NOMO-1 treated with dmso at 0.1 percent for 144 hours (cell line): Measurements from ENCODE around the gene TFDP1.
A peak's percentile ranks its signal among the peaks of the same experiment; 100 is the strongest.
"Not testable (repeated sequence)": the region's sequence is repeated elsewhere in the genome, so short reads cannot be mapped to it uniquely, and the experiment has no call there.

ENCODE experiments used
- DNase-seq: peaks from one replicate; lab custom pipeline; 2025; ENCODE audit not compliant: unreplicated experiment; lab: John Stamatoyannopoulos, UW

The TFDP1 gene

DNA sequence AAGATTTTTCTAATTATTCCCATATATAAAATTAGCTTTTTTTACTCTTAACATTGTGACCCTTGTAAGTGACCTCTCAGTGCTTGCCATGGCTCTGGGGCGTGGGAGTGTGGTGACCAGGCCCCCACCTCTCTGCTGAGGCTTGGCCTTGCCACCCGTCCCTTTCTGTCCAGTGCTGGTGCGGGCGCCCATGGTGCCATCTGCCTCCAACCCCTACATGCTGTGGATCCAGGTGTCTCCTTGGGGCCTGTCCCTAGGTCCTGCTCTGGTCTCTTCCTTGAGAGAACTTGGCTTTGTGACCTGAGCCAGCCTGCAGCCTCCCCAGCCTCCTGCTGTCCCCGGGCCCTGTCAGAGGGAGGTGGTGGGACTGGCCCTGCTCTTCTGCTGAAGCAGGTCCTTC is 27.4 kb downstream of the TFDP1 start:
- no peak for DNase-seq

DNA sequence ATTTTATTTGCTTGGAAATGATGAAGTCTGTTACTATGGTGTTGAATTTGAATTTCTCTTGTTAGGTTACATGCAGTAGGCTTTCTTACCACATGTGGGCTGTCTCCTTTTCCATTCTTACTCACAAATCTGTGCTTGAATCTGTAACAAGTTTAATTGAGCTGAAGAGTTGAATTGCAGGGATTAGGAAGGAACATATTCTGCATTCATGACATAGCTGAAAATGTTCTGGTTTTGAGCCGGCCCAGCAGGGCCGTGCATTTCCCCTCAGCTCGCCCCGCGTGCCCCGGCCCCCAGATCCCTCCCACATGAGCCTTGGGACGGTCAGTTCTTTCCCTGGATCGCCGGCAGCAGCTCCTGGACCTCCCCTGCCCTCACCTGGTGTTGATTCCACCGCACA is 28.1 kb downstream of the TFDP1 start:
- no peak for DNase-seq

DNA sequence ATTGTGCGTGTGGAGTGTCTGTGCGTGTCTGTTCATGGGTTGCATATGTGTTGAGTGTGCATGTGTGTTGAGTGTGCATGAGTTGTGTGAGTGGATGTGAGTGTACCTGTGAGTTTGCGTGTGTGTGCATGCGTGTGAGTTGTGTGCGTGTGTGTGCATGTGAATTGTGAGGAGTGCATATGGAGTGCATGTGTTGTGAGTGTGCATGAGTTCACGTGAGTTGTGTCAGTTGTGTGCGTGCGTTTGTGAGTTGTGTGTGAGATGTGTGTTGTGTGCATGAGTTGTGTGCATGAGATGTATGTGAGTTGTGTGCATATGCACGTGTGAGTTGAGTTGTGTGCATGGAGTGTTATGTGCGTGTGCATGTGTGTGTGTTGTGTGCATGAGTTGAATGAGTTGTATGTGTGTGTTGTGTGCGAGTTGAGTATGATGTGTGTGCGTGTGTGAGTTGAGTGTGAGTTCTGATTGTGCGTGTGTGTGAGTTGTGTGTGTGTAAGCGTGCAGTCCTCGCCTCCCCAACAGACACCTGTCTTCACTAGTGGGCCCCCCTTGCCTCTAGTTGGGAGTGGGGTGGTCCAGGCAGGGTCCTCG is 29.3 kb downstream of the TFDP1 start:
- DNase-seq: no peak

DNA sequence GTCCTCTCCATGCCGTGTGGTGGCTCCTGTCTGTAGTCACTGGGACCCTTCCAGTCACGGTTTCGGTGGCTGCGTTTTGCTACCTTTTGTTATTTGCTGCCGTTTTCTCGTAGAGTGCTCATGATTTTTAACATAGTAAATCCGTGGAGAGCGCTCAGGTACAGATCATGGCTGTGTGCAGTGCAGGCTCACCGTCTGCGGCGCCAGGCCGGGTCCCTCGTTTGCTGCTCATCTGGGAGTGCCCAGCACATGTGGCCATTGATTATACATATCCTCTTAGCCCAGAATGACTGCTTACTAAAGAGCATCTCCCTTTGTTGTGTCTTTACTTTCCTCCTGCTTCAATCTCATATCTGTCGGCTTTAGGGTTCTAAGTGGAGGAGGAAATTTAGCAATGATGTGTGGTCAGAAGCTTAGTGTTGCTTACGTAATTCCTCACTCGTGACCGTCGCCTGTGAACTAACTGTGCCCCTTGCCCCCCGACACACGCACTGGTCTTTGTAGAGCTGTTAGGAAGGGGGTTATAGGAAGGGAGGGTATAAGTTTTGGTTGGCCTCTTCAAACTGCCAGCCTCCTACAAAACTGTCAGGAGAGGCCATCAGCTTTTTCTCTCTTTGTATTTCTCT is 31.8 kb downstream of the TFDP1 start:
- DNase-seq: peak; percentile 85

DNA sequence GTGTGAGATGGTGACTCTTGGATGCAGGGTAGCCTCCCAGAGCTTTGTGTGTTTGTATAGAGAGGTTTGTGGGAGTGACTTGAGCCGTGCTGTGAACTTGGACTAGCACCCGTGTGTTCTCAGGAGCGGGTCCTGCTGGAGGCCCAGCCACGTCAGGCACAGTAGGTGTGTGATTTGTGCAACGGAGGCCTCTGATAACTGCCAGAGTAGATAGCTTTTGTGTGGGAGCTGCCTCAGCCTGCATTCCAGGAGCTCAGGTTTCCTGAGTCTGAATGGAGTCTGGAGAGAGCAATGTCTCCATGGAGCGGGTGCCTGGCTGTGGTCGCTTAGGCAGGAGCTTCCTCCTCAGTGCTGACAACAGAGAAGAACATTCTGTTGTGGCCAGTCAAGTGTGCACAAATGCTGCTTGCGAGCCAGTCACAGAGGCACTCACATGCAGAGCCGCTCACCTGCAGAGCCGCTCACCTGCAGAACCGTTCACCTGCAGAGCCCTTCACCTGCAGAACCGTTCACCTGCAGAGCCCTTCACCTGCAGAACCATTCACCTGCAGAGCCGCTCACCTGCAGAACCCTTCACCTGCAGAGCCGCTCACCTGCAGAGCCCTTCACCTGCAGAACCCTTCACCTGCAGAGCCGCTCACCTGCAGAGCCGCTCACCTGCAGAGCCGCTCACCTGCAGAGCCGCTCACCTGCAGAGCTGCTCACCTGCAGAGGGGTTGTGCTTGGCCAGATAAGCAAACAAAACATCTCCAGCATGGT is 32.6 kb downstream of the TFDP1 start:
- DNase-seq: no peak

DNA sequence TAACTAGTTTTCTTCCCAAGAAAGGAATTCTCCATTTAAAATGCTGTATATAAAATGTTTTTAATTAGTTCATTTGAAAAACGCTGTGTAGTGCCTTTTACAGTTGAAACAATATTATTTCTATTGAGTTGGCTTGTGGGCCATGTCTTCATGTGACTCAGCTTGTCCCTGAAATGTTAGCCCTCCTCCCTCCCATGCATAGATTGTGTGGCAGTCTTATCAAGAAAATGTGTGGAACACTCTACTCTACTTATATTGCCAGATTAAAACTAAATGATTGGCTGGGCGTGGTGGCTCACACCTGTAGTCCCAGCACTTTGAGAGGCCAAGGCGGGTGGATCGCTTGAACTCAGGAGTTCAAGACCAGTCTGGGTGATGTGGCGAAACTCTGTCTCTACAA is 33.4 kb downstream of the TFDP1 start:
- DNase-seq: no peak

DNA sequence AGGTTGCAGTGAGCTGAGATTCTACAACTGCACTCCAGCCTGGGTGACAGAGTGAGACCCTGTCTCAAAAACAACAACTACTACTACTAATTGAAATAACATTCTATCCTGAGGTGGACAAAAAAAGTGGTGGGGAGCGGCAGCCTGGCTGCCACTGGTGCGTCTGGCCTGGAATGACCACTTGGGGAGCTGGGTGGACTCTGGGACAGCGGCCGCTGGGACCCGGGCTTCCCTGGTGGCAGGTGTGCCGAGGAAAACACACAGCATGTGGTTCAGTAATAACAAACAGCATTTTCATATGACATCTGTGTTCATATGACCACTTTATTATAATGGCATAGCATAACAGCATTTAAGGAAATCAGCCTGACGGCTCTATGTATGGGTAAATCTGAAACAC is 33.9 kb downstream of the TFDP1 start:
- DNase-seq: no peak

DNA sequence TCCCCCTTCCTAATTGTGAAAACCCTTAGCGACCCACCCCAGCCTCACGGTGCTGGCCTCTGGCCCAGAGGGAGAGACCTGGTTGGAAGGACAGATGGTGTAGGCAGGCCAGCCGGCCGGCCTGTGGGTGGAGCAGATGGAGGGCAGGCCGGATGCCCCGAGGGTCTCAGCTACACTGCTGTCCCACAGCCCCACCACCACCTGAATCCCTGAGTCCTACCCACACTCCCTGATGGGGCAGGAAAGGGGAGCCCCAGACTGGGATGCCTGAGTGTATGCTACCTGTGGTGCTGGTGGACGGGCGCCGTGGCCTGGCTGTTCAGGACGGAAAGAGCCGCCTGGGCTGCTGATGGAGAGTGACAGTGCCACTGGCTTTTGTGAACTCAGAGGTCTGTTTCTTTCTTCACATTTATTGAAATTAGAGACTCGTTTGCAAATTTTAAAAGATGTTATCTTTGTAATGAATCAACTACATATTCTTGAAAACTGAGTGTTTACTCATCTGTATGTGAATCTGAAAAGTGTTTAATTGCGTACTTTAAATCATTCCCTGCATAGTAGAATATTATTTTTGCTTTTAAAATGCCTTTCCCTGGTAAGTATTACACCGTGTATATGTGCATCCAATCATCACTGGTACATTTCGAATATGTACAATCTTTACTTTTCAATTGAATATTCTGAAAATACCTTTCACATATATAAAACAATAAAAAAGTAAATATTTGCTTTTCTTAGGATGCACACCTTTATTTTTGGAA is 35.7 kb downstream of the TFDP1 start:
- DNase-seq: no peak

DNA sequence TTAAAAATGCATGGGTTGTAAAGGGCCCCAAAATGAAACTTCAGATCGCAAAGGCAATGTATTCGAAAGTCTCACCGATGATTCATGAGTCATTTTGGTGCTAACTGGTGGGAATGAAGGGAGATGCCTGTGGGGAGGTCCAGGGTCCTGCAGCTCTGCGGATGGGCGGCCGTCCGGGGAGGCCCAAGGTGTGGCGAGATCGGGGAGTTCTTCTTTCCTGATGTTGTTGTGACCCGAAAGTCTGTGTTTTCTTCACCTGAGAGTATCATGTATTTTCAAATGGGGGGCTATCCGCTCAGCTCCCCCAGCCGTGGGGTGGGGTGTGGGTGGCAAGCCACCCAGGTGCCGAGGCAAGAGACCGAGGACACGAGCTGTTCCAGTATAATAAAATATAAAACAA is 36.5 kb downstream of the TFDP1 start:
- DNase-seq: no peak

DNA sequence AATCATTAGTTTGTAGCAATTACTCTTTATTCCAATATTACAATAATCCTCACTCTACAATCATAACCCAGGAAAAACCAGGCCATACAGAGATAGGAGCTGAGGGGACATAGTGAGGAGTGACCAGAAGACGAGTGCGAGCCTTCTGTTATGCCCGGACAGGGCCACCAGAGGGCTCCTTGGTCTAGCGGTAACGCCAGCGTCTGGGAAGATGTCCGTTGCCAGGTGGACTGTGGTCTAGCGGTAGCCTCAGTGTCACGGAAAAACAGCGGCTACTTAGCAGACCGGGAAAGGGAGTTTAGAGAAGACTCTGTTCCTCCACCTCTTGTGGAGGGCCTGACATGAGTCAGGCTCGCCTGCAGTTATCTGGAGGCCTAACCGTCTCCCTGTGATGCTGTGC is 36.9 kb downstream of the TFDP1 start:
- not testable (repeated sequence) for DNase-seq

DNA sequence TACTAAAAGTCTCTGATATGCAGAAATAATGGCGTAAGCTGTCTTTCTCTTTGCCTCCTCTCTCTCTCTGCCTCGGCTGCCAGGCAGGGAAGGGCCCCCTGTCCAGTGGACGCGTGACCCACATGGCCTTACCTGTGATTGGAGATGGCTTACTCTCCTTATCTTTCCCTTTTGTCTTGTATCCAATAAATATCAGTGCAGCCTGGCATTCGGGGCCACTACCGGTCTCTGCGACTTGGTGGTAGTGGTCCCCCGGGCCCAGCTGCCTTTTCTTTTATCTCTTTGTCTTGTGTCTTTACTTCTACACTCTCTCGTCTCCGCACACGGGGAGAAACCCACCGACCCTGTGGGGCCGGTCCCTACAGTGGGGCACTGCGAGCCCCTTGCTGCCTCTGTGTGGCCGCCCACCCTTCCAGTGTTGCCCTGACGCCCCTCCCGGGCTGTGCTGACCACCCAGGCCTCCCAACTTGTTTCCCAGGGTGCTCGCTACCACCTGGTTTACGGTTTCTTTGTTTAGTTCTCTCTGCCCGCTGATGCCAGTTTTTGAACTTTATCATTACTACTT is 37.5 kb downstream of the TFDP1 start:
- not testable (repeated sequence) for DNase-seq

DNA sequence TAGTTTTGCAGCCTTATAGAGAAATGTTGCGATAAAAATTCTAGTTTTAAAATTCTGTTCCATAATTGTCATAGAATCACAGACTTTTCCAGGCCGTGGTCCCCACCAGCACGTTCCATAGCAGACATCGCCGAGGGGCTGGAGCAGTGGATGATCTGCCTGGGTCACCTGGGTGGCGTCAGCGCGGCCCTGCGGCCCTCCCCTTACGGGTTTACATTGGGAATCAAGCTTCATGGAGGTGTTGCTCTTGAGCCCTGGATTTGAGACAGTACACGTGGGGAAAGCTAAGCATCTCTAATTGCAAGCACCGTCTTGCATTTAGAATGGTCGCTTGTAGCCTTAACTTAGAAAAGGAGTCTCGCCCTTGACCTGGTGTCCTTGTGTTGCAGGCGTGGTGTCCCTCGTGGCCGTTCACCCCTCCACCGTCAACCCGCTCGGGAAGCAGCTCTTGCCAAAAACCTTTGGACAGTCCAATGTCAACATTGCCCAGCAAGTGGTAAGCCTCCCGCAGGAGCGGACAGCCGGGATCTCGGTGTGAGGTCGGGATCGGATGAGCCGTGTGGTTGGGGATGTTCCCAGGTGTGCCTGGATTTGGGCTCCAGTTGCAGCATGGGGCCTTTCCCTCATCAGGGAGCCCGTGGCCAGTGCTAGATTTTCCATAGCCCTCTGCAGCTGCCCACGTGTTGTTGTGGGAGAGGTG is 38.4 kb downstream of the TFDP1 start:
- no peak for DNase-seq

DNA sequence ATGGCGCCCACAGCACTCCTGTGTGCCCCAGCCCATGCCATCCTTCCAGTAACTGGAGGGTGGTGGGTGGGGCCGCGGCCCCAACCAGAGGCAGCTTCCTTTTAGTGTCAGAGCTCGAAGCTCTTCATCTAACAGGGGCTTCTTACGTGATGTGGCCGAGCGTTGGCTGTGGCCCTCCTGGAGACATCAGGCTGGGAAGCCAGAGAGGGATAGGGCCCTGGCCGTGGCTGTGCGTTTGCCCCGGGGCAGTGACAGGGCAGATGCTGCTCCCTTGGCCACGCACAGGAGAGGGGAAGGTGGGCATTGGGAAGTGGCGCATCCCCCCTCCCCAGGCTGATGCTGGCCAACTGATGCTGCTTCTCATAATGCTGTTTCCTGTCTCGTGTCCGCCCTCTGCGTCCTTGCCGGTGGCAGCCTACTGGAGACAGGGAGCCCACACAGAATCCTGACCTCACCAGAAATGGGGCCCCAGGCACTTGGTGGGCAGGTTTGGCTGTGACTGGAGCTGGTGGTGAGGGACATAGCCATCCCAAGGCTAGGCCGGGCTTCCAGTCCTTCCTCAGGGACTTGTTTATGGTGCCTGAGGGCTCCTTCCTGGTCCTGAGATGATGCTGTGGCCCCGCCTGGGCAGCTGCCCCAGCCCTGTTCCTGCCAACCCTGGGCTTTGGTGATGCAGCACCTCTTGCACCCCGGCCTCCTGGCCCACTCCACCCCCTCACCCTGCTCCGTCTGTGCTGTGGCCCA is 39.1 kb downstream of the TFDP1 start:
- DNase-seq: no peak

DNA sequence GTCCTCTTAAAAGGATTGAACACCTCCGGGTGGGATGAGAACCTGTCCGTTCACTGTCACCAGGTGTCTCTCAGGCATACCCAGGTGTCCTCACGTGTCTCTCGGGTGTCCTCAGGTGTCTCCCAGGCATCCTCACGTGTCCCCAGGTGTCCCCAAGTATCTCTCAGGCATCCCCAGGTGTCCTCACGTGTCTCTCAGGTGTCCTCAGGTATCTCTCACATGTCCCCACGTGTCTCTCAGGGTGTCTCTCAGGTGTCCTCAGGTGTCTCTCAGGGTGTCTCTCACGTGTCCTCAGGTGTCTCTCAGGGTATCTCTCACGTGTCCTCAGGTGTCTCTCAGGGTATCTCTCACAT is 39.7 kb downstream of the TFDP1 start:
- no peak for DNase-seq

DNA sequence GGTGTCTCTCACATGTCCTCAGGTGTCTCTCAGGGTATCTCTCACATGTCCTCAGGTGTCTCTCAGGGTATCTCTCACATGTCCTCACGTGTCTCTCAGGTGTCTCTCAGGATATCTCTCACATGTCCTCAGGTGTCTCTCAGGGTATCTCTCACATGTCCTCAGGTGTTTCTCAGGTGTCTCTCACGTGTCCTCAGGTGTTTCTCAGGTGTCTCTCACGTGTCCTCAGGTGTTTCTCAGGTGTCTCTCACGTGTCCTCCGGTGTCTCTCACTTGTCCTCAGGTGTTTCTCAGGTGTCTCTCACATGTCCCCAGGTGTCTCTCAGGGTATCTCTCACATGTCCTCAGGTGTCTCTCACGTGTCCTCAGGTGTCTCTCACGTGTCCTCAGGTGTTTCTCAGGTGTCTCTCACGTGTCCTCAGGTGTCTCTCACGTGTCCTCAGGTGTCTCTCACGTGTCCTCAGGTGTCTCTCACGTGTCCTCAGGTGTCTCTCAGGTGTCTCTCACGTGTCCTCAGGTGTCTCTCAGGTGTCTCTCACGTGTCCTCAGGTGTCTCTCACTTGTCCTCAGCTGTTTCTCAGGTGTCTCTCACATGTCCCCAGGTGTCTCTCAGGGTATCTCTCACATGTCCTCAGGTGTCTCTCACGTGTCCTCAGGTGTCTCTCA is 40.2 kb downstream of the TFDP1 start:
- not testable (repeated sequence) for DNase-seq

DNA sequence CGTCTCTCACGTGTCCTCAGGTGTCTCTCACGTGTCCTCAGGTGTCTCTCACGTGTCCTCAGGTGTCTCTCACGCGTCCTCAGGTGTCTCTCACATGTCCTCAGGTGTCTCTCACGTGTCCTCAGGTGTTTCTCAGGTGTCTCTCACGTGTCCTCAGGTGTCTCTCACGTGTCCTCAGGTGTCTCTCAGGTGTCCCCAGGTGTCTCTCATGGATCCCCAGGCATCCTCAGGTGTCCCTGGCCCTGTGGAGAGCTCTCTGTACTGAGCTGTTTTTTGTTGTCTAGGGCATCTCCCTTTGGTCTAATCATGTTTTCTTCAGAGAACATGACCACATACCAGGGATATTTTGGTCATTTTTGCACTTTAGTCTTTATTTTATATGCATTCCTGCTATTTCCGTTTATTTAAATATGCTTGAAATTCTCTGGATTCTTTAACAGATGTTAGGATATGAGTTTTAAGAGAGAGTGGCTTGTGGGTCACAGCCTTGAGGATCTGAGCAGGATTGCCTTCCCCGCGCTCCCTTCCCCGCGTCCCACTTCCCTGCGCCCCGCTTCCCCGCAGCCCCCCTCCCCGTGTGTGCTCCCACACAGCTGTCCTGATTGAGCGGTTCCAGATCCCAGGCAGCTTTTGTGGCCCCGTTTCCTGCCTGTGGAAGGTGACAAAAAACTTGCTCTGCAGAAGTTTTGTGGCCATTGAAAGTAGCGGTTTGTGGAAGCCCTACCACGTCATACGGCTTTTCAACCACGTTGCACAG is 41.6 kb downstream of the TFDP1 start:
- no peak for DNase-seq

DNA sequence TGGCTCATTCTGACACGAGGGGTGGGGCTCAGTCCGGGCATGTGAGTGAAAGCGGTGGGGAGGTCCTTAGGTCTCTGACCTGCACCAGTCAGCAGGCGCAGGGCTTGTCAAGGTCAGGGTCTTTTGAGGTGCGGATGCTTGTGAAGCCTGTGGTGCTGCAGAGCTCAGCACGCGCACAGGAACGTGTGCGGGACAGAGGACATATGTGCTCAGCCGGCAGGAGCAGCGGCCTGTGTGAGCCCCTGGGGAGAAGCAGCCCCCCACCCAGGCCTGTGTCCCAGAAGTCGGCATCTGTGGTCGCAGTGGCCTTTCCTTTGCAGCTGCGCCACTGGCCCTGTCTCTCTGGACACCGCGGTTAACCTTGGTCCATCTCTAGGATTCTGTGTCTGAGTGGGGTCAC is 42.6 kb downstream of the TFDP1 start:
- DNase-seq: no peak

DNA sequence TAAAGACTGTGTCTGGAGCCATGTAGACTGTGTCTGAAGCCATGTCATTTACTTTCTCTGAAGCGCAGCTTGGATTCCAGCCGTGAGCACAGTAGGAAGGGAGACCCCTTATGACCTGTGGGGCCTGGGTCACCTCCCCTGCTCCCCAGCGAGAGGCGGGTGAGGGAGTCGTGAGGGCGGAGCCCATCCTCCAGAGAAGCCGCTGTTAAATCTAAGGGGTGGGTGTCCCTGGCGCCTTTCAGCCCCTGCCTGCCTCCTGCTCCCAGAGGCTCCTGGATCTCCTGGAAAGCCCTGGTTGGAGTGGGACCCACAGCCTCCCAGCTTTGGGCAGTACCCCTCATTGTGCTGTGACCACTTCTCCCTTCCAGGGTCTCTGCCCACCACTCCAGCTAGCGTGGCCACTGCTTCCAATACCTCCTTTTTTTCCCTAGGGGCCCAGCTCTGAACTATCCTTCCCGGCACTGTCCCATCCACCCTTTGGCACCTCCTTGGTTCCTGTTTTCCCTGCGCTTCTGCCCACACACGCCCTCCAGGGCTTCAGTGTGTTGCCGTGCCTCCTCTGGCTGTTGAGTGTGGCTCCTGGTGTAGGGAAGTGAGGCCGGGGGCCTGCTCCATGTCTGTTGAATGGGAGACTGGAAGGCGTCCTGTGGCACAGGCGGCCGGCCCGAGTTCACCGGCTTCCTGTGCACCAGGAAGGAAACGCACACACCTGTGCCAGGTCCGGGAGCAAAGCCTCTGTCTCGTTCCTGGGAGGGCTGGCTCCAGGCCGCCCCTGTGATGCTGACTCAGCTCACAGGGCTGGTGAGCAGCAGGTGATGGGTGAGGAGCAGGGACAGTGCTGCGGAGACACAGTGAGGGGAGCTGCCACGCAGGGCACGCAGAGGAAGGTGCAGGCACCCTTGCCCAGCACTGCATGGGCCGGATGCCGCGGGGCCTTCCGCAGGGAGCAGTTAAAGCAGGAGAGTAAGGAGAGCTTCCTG is 44.0 kb downstream of the TFDP1 start:
- DNase-seq: no peak
